Suppressor macrophage treated with lipopolysaccharide for 1 hour (primary cell): ENCODE measurements around the gene TRIM17.

Experiments used
- DNase-seq, 3 donors: peaks; one replicate each; pipeline ENCODE4 v3.0.0-alpha.2; 2020 to 2022

The TRIM17 gene

DNA sequence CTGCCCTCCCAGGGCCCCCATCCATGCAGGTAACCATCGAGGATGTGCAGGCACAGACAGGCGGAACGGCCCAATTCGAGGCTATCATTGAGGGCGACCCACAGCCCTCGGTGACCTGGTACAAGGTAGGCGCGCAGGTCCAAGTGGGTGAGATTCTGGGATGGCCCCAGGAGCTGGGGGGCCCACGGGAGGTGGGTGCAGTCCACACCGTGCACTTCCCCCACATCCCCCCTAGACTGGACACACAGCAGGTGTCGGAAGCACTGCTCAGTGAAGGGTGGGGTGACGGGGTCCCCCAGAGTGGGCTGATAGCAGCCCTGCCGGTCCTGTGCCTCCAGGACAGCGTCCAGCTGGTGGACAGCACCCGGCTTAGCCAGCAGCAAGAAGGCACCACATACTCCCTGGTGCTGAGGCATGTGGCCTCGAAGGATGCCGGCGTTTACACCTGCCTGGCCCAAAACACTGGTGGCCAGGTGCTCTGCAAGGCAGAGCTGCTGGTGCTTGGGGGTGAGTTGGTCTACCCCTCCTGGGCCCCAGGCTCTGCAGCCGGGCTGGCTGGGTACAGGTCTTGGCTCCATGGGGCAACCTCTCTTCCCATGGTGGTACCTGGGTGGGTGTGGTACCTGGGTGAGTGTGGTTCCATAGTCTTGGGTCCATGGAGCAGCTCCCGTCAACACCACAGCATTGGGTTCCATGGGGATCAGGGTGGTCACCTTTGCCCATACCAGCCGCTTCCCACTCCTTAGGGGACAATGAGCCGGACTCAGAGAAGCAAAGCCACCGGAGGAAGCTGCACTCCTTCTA lies 50.4 kb downstream of the TRIM17 start:
- DNase-seq, result no peak

DNA sequence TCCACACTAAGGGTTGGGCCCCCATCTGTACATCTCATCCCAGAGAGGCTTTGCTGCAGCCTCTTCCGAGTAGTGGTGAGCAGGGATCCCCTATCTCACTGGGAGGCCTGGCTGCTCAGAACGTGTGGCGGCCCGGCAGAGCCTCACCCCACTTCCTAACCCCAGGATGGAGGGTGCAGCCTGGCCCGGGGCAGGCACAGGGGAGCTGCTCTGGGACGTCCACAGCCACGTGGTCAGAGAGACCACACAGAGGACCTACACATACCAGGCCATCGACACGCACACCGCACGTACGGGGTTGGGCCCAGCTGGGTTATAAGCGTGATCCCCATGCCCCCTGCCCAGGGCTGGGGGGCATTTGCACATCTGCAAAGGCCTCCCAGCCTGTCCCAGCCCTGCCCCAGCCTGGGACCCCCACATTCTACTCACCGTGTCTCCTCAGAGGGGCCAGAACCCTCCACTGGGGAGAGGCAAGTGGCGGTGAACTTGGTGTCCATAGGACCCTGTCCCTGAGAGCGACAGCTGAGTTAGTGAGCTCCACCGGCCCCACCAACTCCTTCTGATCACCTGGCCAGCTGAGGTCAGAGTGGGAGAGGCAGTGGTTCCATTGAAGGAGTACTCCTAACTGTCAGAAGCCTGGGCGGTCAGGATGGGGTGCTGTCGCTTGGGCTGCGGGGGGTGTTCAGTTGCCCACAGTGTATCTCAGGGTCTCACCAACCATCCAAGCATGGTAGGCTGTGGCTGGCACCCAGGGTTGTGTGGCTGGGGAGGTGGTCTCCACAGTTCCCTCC lies 51.2 kb downstream of the TRIM17 start:
- DNase-seq, result no peak

DNA sequence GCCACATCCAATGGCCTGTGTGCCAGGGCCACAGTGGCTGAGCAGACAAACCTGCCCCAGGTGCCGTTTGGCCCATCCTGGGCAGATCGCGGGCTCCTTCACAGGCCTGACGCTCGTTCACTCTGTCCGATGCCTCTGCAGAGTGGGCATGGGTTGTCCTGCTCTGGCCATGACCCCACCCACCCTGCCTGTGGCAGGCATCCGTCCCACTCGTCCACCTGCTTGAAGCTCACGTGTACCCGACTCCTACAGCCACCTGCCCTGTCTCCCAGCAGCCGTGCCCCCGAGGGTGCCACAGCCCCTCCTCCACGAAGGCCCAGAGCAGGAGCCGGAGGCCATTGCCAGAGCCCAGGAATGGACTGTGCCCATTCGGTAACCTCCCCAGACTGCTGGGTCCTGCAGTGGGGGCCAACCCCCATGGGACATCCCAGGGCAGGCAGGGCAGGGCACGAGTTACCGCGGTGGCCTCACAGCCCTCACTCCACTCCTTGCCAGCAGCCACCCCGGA lies 51.9 kb downstream of the TRIM17 start:
- no peak for DNase-seq

DNA sequence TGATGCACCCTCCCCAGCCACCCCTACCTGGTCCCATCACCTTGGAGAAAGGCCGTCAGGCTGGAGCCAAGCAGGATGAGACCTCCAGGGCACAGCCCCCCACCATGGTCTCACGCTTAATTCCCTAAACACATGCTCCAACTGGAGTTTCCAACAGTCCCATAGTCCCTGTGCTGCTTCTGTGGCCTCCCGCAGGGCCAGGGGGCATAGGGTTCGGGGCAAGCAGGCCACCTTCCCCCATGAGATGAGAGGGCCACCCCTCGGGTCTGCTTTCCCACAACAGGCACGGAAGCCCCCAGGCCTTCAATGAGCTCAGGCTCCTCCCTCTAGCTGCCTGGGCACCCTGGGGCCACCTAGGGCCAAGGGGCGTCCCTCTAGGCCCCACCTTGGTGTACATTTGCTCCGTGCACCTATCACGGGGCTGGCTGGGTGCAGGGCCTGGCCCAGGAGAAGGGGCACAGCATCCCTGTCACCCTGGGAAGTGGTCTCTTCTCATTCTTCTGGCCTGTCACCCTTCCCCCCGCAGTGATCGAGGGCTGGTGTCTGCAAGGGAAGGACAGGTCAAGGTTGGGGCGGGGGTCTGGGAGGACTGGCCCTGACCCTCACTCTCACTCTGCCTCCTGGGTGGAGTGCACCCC lies 52.5 kb downstream of the TRIM17 start:
- no peak for DNase-seq

DNA sequence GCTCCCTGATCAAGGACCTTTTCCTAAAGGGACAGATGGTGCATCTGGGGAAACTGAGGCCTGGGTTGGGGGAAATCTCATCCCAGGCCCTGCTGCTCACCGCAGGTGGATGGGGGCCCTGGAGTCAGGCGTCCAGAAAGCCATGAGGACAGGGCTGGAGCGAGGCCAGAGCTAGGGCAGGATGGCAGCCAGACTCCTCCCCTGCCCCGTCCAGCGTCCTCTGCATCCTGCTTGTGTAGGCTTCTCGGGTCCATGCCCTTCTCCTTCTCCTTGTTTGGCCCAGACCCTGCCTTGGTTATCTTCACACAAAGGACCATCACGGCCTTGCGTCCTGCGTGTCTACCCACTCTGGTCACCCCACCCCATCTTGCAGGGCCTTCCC lies 53.0 kb downstream of the TRIM17 start:
- no peak for DNase-seq

DNA sequence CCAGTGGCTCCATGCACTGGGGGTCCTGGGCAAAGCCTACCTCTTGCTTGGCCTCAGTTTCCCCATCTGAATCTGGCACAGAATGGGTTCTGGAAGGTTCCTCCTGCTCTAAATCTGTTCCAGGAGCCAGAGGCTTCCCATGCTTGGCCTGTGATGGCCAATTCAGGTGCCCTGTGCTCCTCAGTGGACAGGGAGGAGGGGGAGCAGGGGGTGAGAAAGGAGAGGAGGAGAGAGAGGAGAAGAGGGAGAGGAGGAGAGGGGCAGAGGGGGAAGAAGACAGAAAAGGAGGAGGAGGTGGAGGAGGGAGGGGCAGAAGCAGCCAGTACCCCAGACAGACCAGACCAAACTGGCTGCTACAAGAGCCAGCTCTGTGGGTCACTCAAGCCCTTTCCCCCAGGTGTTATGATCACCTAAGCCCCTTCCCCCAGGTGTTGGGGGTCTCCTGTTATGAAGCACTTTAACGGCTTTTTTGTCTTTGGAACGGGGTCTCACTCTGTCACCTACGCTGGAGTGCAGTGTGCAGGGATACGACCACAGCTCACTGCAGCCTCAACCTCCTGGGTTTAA lies 53.7 kb downstream of the TRIM17 start:
- no peak for DNase-seq

DNA sequence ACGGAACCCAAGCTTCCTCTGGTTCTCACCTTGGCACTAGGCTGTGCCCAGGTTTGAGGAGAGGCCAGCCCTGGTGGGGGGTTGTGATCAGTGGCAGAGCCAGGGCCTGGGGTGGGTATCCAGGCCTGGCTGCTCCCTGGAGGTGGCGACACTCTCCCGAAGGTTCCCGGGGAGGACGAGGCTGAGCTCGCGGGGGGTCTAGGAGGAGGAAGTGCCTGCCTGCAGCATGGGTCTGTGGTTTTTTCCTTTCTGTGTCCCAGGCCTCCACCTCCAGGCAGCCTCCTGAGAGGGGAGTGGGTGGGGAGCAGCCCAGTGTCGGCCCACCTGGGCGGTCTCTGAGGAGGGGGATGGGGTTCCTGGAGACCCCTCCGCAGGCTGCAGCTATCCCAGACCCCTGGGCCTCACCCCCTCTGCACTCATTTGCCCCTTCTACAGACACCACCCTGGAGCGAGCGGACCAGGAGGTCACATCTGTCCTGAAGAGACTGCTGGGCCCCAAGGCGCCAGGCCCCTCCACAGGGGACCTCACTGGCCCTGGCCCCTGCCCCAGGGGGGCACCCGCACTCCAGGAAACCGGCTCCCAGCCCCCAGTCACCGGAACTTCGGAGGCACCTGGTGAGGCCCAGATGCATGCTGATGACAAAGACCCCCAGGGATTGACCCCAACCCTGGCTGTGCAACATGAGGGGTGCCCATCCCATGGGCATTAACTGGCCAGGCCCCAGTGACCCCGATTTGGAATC lies 54.3 kb downstream of the TRIM17 start:
- no peak for DNase-seq

DNA sequence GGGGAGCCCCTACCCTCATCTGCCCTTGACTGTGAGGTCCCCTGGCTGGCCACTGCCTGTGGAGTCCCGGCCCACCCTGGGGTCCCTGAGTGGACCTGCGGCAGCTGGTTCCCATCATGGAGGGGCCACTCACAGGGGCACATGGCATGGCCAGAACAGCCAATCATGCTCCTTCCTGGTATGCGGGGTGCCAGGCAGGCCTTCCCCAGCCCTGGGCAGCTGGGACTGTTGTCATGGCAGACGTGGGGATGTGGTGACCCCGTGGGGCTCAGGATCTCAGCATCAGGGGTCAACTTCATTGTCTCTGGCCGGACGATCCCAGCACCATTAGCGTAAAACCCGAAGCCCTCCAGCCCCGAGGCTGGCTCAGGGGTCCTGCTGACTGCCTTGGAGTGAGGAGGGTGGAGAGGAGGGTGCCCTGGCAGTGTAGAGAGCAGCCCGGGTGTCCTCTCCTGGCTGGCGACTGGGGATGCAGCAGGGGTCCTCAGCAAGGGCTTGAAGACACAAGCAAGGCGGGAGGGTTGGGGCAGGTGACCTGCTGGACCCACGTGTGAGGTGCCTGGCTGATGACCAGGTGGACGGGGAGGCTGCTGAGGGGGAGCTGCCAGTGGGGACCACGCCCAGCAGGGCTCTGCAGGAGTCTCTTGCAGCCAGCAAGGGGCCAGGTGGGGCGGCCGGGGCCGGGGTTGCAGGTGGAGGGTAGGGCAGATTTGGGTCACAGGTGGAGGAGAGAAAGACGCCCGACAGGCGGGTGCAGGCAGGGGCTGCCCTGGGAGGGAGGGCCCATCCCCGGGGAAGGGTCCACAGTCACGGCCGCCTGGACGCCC lies 55.1 kb downstream of the TRIM17 start:
- DNase-seq, result no peak

DNA sequence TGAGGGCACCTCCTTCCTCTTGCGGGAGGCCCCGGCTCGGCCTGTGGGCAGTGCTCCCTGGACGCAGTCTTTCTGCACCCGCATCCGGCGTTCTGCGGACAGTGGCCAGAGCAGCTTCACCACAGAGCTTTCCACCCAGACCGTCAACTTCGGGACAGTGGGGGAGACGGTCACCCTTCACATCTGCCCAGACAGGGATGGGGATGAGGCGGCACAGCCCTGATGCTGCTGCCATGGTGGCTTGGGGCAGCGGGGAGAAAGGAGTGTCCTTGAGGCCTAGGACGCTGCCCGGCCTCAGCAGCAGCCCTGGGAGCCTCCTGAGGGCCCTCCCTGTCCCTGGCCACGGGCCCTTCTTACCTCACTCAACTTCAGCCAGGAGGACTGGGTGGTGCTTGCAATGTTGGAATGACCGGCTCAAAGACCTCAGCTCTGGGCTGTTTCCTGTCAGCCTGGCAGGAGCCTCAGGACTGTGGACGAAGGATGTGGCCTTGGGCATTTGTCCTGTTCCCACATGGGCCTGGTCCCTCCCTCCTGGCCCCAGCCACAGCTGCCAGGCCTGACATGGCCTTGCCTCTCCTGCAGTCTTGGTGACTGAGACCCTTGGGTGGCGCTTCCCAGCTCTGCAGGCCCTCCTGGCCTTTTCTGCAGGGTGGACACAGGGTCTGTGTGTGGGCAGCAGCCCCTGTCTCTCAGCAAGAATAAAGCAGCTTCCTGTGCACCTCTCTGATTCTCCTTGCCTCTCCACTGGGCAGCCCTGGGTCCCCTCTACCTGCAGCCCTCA lies 55.9 kb downstream of the TRIM17 start:
- DNase-seq, result no peak

DNA sequence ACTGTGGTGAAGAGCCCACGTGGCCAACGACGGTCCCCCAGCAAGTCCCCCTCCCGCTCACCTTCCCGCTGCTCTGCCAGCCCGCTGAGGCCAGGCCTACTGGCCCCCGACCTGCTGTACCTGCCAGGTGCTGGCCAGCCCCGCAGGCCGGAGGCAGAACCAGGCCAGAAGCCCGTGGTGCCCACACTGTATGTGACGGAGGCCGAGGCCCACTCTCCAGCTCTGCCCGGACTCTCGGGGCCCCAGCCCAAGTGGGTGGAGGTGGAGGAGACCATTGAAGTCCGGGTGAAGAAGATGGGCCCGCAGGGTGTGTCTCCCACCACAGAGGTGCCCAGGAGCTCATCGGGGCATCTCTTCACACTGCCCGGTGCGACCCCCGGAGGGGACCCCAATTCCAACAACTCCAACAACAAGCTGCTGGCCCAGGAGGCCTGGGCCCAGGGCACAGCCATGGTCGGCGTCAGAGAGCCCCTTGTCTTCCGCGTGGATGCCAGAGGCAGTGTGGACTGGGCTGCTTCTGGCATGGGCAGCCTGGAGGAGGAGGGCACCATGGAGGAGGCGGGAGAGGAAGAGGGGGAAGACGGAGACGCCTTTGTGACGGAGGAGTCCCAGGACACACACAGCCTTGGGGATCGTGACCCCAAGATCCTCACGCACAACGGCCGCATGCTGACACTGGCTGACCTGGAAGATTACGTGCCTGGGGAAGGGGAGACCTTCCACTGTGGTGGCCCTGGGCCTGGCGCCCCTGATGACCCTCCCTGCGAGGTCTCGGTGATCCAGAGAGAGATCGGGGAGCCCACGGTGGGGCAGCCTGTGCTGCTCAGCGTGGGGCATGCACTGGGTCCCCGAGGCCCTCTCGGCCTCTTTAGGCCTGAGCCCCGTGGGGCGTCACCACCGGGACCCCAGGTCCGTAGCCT lies 56.8 kb downstream of the TRIM17 start:
- DNase-seq, result no peak

DNA sequence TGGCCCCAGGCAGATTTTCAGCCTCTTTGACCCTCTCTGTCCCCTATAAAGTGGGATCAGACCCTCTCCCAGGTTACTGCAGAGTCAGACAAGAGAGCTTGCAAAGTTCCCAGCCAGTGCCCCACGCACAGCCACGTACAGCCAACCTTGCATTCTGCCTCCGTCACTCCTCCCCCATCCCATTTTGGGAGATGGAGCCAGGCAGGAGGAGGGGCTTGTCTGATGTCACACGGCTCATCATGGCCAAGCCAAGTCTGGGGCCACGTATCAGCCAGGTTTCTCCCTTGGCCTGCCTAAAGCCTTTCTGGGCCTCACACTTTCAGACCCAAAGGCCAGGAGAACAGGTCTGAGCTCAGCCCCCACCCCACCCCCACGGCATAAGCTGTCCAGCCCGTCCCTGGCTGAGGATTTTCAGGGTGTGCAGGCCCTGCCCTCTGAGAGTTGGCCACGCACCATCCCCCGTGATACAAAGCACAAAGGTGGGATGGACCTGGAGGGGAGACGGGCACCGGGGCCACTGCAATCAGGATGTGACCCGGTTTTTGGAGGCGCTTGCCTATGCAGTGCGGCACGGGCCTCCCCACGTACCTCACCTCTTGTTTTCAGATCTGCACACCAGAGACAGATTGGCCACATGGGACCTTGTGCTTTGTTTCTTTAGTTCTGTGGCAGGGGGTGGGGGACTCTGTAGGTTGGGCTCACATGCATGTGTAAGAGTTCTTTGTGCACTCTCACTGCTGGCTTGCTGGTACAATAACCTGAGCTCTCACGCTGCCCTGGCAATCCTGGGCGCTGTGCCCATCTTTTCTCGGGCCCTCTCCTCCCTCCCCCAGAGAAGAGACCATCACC lies 57.7 kb downstream of the TRIM17 start:
- no peak for DNase-seq

DNA sequence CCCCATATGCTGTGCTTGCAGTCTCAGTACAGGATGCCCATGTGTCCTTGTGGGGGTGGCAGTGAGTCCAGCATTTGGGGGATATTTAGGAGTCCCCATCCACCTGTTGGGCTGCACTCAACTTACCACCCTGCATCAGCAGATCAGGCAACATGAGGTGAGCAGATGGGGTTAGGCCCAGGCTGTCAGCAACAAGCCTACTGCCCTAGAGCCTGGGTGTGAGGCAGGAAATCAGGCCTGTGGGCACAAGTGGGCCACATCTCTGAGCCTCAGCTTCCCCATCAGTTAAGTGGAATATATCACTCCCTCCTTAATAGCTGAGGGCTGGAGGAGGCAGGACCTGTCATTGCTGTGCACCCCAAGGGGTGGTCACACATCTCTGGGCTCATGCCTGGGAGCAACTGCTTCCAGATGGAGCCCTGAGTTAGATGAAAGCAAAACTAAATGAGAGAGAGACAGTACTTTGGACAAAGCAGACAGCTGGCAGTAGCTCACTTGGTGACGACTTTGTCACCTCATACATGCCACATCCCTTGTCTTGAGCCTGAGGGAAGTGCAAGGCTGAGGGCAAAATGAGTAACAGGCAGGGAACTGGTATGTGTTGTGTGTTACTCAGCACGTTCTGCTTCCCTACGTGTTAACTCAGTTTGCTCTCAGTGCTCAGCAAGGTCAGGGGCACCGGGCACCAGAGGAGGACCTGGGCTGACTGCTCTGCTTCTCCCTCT lies 58.5 kb downstream of the TRIM17 start:
- DNase-seq, result no peak
